ENCODE measurements around the gene STARD4. TPM values are rescaled to one million over a fixed set of nuclear protein-coding genes. Genes with fewer than 3 reads are reported as not detected.

STARD4 gene
- total RNA-seq, 4 donors from 2014 or later = 2.2 to 6.4 (median 3.2) TPM

DNA sequence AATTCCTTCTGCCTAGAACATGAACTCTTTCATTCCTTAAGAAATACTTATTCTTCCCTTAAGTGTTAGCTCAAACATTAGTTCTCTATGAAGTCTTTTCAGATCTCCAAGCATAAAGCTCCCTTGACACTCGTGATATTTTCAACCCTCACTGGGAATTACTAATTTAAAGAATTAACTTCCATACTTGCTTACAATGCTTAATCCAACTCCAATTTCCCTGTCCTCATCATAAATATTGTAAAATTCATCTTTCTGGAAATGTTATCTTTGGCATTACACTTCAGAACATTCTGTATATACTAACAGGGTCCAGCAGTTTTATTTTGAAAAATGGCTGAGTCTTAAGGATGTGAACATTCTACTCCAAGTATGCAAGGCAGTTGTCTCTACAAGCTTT, 7.2 kb downstream of the STARD4 start:
- Histone ChIP-seq H3K4me1 (no peaks in the 10 kb centered on the region), H3K27ac (no peak overlapping the region)
- 82% methylated on average over 1 of the region's 1 CpG for WGBS

DNA sequence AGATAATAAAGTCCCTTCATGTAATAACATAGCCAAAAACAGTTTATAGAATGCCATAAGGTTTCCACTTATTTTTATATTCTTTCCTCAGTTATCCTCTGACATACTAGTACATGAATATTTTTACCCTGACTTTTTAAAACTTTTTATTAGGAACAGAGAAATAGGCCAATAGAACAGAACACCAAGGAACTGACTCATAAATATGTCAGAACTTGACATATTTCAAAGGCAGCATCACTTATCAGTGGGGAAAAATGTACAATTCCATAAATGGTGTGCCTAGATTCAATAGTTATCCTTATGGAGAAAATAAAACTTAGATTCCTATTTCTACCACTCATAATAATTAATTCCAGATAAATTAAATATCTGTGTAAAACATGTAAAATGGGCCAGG, 9.4 kb downstream of the STARD4 start:
- no peaks in the 10 kb centered on the region for H3K36me3 ChIP-seq
- H3K9me3 ChIP-seq = no peaks in the 10 kb centered on the region
- TF ChIP-seq, protein P1, sequence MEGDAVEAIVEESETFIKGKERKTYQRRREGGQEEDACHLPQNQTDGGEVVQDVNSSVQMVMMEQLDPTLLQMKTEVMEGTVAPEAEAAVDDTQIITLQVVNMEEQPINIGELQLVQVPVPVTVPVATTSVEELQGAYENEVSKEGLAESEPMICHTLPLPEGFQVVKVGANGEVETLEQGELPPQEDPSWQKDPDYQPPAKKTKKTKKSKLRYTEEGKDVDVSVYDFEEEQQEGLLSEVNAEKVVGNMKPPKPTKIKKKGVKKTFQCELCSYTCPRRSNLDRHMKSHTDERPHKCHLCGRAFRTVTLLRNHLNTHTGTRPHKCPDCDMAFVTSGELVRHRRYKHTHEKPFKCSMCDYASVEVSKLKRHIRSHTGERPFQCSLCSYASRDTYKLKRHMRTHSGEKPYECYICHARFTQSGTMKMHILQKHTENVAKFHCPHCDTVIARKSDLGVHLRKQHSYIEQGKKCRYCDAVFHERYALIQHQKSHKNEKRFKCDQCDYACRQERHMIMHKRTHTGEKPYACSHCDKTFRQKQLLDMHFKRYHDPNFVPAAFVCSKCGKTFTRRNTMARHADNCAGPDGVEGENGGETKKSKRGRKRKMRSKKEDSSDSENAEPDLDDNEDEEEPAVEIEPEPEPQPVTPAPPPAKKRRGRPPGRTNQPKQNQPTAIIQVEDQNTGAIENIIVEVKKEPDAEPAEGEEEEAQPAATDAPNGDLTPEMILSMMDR (IDR thresholded peaks at IDR 0.05) = no peak
- TF ChIP-seq POLR2AphosphoS5 (IDR thresholded peaks at IDR 0.05) = no peak
- TF ChIP-seq EP300 (IDR thresholded peaks at IDR 0.05) = no peak
- TF ChIP-seq POLR2A (IDR thresholded peaks at IDR 0.05) = no peak
- no peak overlapping the region for H3K27ac ChIP-seq
- no peaks in the 10 kb centered on the region for H3K4me1 ChIP-seq
- no peak for DNase-seq (ENCODE audit: low spot score in 2 of 2)
- no peak overlapping the region for H3K4me3 ChIP-seq
- H3K27me3 ChIP-seq = no peaks in the 10 kb centered on the region

More for the DNA sequence above, 7.2 kb downstream of the STARD4 start:
- H3K9me3 ChIP-seq = no peaks in the 10 kb centered on the region
- H3K36me3 ChIP-seq = no peaks in the 10 kb centered on the region
- no peak overlapping the region for H3K4me3 ChIP-seq
- TF ChIP-seq POLR2AphosphoS5 (IDR thresholded peaks at IDR 0.05) (no peak), POLR2A (IDR thresholded peaks at IDR 0.05) (no peak), EP300 (IDR thresholded peaks at IDR 0.05) (no peak)
- TF ChIP-seq, protein P1 (IDR thresholded peaks at IDR 0.05) = no peak
- no peaks in the 10 kb centered on the region for H3K27me3 ChIP-seq
- no peak for DNase-seq (ENCODE audit: low spot score in 2 of 2)

DNA sequence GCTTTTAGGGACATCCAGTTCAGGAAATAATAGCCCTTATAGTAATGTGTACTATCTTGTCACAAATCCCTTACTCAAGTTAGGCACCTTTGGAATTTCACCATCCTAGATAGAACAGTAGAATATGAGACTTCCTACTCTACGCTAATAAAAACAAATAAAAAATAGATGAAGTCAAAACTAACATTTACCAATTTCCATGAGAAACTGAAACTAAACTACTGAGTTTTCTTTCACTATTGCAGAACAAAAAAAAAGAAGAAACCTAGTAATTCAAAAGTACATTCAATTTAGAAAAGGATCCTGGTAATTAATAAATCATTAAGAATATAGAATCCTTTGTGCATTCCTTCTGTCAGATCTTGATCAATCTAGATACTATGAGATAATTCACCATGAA, 14.0 kb downstream of the STARD4 start:
- H3K36me3 ChIP-seq = no peaks in the 10 kb centered on the region
- no peaks in the 10 kb centered on the region for H3K9me3 ChIP-seq
- WGBS = 76% methylated on average over 1 of the region's 1 CpG
- H3K4me1 ChIP-seq = no peaks in the 10 kb centered on the region
- DNase-seq (ENCODE audit: low spot score in 2 of 2) = no peak
- H3K27me3 ChIP-seq = no peaks in the 10 kb centered on the region
- TF ChIP-seq EP300 (IDR thresholded peaks at IDR 0.05) (no peak), POLR2A (IDR thresholded peaks at IDR 0.05) (no peak), POLR2AphosphoS5 (IDR thresholded peaks at IDR 0.05) (no peak)
- TF ChIP-seq, protein P1 (IDR thresholded peaks at IDR 0.05) = no peak
- no peak overlapping the region for H3K4me3 ChIP-seq
- no peak overlapping the region for H3K27ac ChIP-seq

DNA sequence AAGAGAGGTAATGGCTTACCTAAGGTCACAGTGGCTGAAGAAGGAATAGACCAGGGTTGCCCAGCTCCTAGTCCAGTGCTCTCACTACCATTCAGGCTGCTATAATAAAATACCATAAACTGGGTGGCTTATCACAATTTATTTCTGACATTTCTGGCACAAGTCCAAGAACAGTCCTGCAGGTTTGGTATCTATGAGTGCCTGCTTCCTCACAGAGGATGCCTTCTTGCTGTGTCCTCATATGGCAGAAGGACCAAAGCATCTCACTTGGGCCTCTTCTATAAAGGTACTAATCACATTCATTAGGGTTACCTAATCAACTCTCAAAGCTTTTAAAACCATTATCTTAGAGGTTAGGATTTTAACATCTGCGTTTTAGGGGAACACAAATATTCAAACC, 17.2 kb downstream of the STARD4 start:
- WGBS = 97% methylated on average over 1 of the region's 1 CpG

DNA sequence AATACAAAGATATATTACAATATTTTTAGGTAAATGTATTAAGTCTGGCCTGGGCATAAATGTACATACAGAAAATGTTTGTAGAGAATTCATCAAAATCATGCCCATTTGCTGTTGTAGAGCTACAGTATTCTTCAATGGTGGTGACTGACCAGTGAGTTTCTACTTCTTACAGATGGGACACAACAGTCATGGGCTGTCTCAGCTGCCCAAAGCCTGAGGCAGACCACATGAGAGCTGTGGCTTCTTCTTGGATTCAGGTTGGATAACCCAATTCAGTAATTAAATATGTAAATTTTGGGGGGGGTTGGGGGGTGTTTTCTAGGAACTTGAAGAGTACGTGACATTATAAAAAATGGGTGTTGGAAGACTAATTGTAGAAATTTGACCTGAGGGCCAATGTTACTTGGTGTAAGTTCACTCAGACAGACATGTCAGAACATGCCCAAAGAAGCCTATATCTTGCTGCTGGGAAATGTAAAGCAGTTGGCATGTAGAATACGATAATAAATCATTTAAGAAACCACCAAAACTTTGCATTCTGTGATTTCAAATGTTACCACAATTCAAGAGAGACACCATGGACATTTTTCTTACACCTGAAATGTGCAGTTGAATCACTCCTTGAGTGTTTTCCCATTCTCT, 17.9 kb downstream of the STARD4 start:
- H3K36me3 ChIP-seq = no peaks in the 10 kb centered on the region
- 62% methylated on average over 2 of the region's 2 CpGs for WGBS
- no peaks in the 10 kb centered on the region for H3K27me3 ChIP-seq
- DNase-seq (ENCODE audit: low spot score in 2 of 2) = no peak
- H3K4me3 ChIP-seq = no peak overlapping the region
- H3K27ac ChIP-seq = no peak overlapping the region
- TF ChIP-seq, protein P1 (IDR thresholded peaks at IDR 0.05) = no peak
- TF ChIP-seq EP300 (IDR thresholded peaks at IDR 0.05) (no peak), POLR2AphosphoS5 (IDR thresholded peaks at IDR 0.05) (no peak), POLR2A (IDR thresholded peaks at IDR 0.05) (no peak)
- H3K4me1 ChIP-seq = no peaks in the 10 kb centered on the region
- no peaks in the 10 kb centered on the region for H3K9me3 ChIP-seq

More for the DNA sequence above, 17.2 kb downstream of the STARD4 start:
- no peak overlapping the region for H3K27ac ChIP-seq
- DNase-seq (ENCODE audit: low spot score in 2 of 2) = no peak
- TF ChIP-seq POLR2A (IDR thresholded peaks at IDR 0.05) (no peak), POLR2AphosphoS5 (IDR thresholded peaks at IDR 0.05) (no peak)
- H3K4me1 ChIP-seq = no peaks in the 10 kb centered on the region
- no peaks in the 10 kb centered on the region for H3K9me3 ChIP-seq
- H3K27me3 ChIP-seq = no peaks in the 10 kb centered on the region
- H3K36me3 ChIP-seq = no peaks in the 10 kb centered on the region
- H3K4me3 ChIP-seq = no peak overlapping the region

DNA sequence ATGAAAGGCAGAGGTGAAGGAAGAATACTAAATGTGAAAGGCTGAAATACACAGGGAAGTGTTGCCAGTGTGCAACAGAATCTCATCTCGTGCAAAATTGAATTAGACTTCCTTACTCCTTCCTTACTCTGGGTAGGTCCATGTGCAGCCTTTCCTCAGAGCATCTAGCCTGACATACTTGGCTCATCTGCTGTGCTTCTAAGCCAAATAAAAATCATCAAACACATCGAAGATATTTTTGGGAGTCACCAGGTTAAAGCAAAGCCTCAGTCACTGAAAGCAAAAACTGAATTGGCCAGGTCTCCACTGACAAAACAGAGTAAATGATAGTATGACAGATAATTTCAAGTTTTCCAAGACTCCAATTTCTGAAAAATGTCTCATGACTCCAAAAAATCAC, 19.3 kb downstream of the STARD4 start:
- Histone ChIP-seq H3K9me3 (no peaks in the 10 kb centered on the region), H3K36me3 (no peaks in the 10 kb centered on the region), H3K4me1 (no peaks in the 10 kb centered on the region), H3K27me3 (no peaks in the 10 kb centered on the region), H3K27ac (no peak overlapping the region), H3K4me3 (no peak overlapping the region)
- TF ChIP-seq POLR2A (IDR thresholded peaks at IDR 0.05) = no peak
- TF ChIP-seq POLR2AphosphoS5 (IDR thresholded peaks at IDR 0.05) = no peak
- TF ChIP-seq, protein P1 (IDR thresholded peaks at IDR 0.05) = no peak
- no peak for TF ChIP-seq EP300 (IDR thresholded peaks at IDR 0.05)
- 54% methylated on average over 2 of the region's 2 CpGs for WGBS
- no peak for DNase-seq (ENCODE audit: low spot score in 2 of 2)
